HG03280 (cell line): ENCODE measurements around the gene HEXD.
"Not testable (repeated sequence)": the region's sequence is repeated elsewhere in the genome, so short reads cannot be mapped to it uniquely, and the experiment has no call there.

ENCODE experiments used
- ATAC-seq: cut with Tn5 transposase; IDR thresholded peaks from one replicate; pipeline ENCODE4 v1.9.1; 2021; ENCODE audit warnings: mild to moderate bottlenecking, moderate library complexity; ENCODE audit not compliant: unreplicated experiment

HEXD gene

GRCh38 chr17:82439829-82440365 lies 21.8 kb downstream of the HEXD start:
- ATAC-seq: no peak

- no peak for ATAC-seq
These were observed 22.4 kb downstream of the HEXD start for GRCh38 chr17:82440469-82440981.

GRCh38 chr17:82440991-82441627 lies 23.0 kb downstream of the HEXD start:
- ATAC-seq: no peak

- ATAC-seq: no peak
These were observed 23.7 kb downstream of the HEXD start for GRCh38 chr17:82441691-82442487.

GRCh38 chr17:82442643-82443464 lies 24.7 kb downstream of the HEXD start:
- ATAC-seq: no peak

- ATAC-seq: no peak
These were observed 25.5 kb downstream of the HEXD start for GRCh38 chr17:82443465-82444283.

GRCh38 chr17:82444284-82444893 lies 26.2 kb downstream of the HEXD start:
- ATAC-seq: no peak

GRCh38 chr17:82444941-82445521 lies 26.9 kb downstream of the HEXD start:
- ATAC-seq: no peak

- no peak for ATAC-seq
These were observed 27.4 kb downstream of the HEXD start for GRCh38 chr17:82445542-82445941.

GRCh38 chr17:82446124-82446523 lies 28.0 kb downstream of the HEXD start:
- no peak for ATAC-seq

GRCh38 chr17:82446649-82447048 lies 28.5 kb downstream of the HEXD start:
- ATAC-seq: no peak

- ATAC-seq: no peak
These were observed 29.7 kb downstream of the HEXD start for GRCh38 chr17:82447876-82448275.

GRCh38 chr17:82449131-82449882 lies 31.2 kb downstream of the HEXD start:
- ATAC-seq: peak; percentile 58

- ATAC-seq: no peak
These were observed 31.8 kb downstream of the HEXD start for GRCh38 chr17:82449883-82450356.

GRCh38 chr17:82450357-82451106 lies 32.4 kb downstream of the HEXD start, which contains the start of gene CYBC1:
Gene CYBC1 (minus strand): TSS chr17:82450752. CDS start chr17:82449254, 1,498 bp downstream.
- ATAC-seq: peak; percentile 69

GRCh38 chr17:82452162-82452561 lies 34.0 kb downstream of the HEXD start:
- no peak for ATAC-seq

- not testable (repeated sequence) for ATAC-seq
These were observed 35.0 kb downstream of the HEXD start for GRCh38 chr17:82453151-82453550.

- ATAC-seq: not testable (repeated sequence)
These were observed 35.6 kb downstream of the HEXD start for GRCh38 chr17:82453706-82454105.
